Neural cell (in vitro differentiated cells): ENCODE data around the gene HHLA2.

Experiments used
- CTCF ChIP-seq: fragments of 450-650 bp; IDR thresholded peaks from 2 replicates; pipeline ENCODE4 v1.5.1; 2014; ENCODE audit warnings: antibody characterized with exemption, mild to moderate bottlenecking, moderate library complexity; ENCODE audit not compliant: poor library complexity, severe bottlenecking
- REST ChIP-seq: IDR thresholded peaks from 2 replicates; pipeline ENCODE4 v1.6.1; 2012; ENCODE audit warnings: borderline replicate concordance
- TAF1 ChIP-seq: IDR thresholded peaks from 2 replicates; pipeline ENCODE4 v1.6.1; 2012; ENCODE audit warnings: low read depth

- TF ChIP-seq REST (no peak), TAF1 (no peak), CTCF (no peak)
Measured at GRCh38 chr3:108293858-108294257, 2.5 kb upstream of the HHLA2 start.
